IMR-90 (cell line): ENCODE results near the gene UNK. TPM values are rescaled to one million over a fixed set of nuclear protein-coding genes. Genes with fewer than 3 reads are reported as not detected.

Source experiments
- ATAC-seq: fragments of 200-7000 bp; cut with Tn5 transposase; 2 replicates; pipeline ENCODE4 v1.9.1; 2020; ENCODE audit warnings: low read depth, mild to moderate bottlenecking, moderate library complexity
- BruUV-seq: library from RNA; stranded (reverse); fragments of 400-500 nt; replicated peaks from 2 replicates; lab custom pipeline; 2021; lab: Mats Ljungman, UMichigan
- CTCF ChIA-PET: fragments of 300-600 bp; formaldehyde crosslinking; extraction: SDS; loops from one replicate; lab custom pipeline; 2021; ENCODE audit warnings: antibody characterized with exemption; lab: Yijun Ruan, JAX
- POLR2A ChIA-PET: fragments of 300-600 bp; sonication (Branson Sonifier 250); formaldehyde crosslinking; loops from one replicate; lab custom pipeline; 2022; ENCODE audit warnings: antibody characterized with exemption; ENCODE audit not compliant: unreplicated experiment; lab: Charles Lee
- DNase-seq: peaks from one replicate; pipeline ENCODE4 v3.0.0; 2013
- H2AFZ ChIP-seq: replicated peaks from 2 replicates; pipeline ENCODE3; 2013; ENCODE audit warnings: low read length, mild to moderate bottlenecking; ENCODE audit not compliant: poor library complexity
- H2AK5ac ChIP-seq: 2 replicates; pipeline ENCODE4 v1.6.1; 2013; ENCODE audit warnings: low read depth, low read length, inconsistent platforms
- H2AK9ac ChIP-seq: replicated peaks from 2 replicates; pipeline ENCODE3; 2013; ENCODE audit warnings: mild to moderate bottlenecking, low read depth, low read length, moderate library complexity; ENCODE audit not compliant: poor library complexity
- H2BK120ac ChIP-seq: 2 replicates; pipeline ENCODE4 v1.6.1; 2013; ENCODE audit warnings: low read depth, low read length, inconsistent platforms
- H2BK15ac ChIP-seq: 3 replicates; pipeline ENCODE4 v1.6.1; 2013; ENCODE audit warnings: low read depth, low read length, inconsistent platforms
- H2BK20ac ChIP-seq: 2 replicates; pipeline ENCODE4 v1.6.1; 2013; ENCODE audit warnings: low read depth, mild to moderate bottlenecking, inconsistent platforms, low read length, moderate library complexity
- H2BK5ac ChIP-seq: 2 replicates; pipeline ENCODE4 v1.6.1; 2013; ENCODE audit warnings: mild to moderate bottlenecking, low read depth, low read length, inconsistent platforms; ENCODE audit not compliant: poor library complexity, severe bottlenecking
- H3K14ac ChIP-seq: replicated peaks from 2 replicates; pipeline ENCODE4 v1.6.1; 2013; ENCODE audit warnings: low read depth, low read length, inconsistent platforms
- H3K18ac ChIP-seq: 2 replicates; pipeline ENCODE4 v1.6.1; 2013; ENCODE audit warnings: low read depth, low read length, control low read depth
- H3K23ac ChIP-seq: 2 replicates; pipeline ENCODE4 v1.6.1; 2013; ENCODE audit warnings: low read depth, low read length, inconsistent platforms
- H3K27ac ChIP-seq: 2 replicates; pipeline ENCODE4 v1.5.1; 2013; ENCODE audit warnings: mild to moderate bottlenecking, control low read depth, low read length; ENCODE audit not compliant: insufficient read depth
- H3K27me3 ChIP-seq: 2 replicates; pipeline ENCODE4 v1.6.1; 2013; ENCODE audit warnings: low read length; ENCODE audit not compliant: control insufficient read depth, insufficient read depth
- H3K36me3 ChIP-seq: 2 replicates; pipeline ENCODE4 v1.6.1; 2013; ENCODE audit warnings: low read length, mixed read lengths; ENCODE audit not compliant: control insufficient read depth, insufficient read depth
- H3K4ac ChIP-seq: 2 replicates; pipeline ENCODE4 v1.6.1; 2013; ENCODE audit warnings: low read depth, low read length, inconsistent platforms
- H3K4me1 ChIP-seq: 2 replicates; pipeline ENCODE4 v1.6.1; 2013; ENCODE audit warnings: low read length, mixed read lengths; ENCODE audit not compliant: control insufficient read depth, insufficient read depth
- H3K4me2 ChIP-seq: 2 replicates; pipeline ENCODE4 v1.6.1; 2013; ENCODE audit warnings: low read depth, mild to moderate bottlenecking, control low read depth, low read length, moderate library complexity
- H3K4me3 ChIP-seq: 2 replicates; pipeline ENCODE4 v1.5.1; 2013; ENCODE audit warnings: low read depth, mild to moderate bottlenecking, control low read depth, low read length, moderate library complexity; ENCODE audit not compliant: insufficient read depth
- H3K56ac ChIP-seq: 2 replicates; pipeline ENCODE4 v1.6.1; 2013; ENCODE audit warnings: low read length, inconsistent platforms; ENCODE audit not compliant: insufficient read depth; ENCODE audit errors: extremely low read depth
- H3K79me1 ChIP-seq, 2 experiments: 2 replicates each; pipeline ENCODE4 v1.6.1; 2013; ENCODE audit warnings: low read length in 2 of 2, inconsistent platforms in 1 of 2, low read depth in 1 of 2
- H3K9ac ChIP-seq: 2 replicates; pipeline ENCODE4 v1.6.1; 2013; ENCODE audit warnings: low read depth, low read length, control low read depth
- H3K9me1 ChIP-seq: 2 replicates; pipeline ENCODE4 v1.6.1; 2013; ENCODE audit warnings: low read length, inconsistent platforms; ENCODE audit not compliant: insufficient read depth
- H3K9me3 ChIP-seq: 2 replicates; pipeline ENCODE4 v1.6.1; 2013; ENCODE audit warnings: low read length; ENCODE audit not compliant: control insufficient read depth, insufficient read depth
- H4K20me1 ChIP-seq: 2 replicates; pipeline ENCODE4 v1.6.1; 2013; ENCODE audit warnings: low read length, inconsistent platforms; ENCODE audit not compliant: insufficient read depth
- H4K5ac ChIP-seq: 2 replicates; pipeline ENCODE4 v1.6.1; 2013; ENCODE audit warnings: mild to moderate bottlenecking, low read depth, low read length, control low read depth
- H4K8ac ChIP-seq, 2 experiments: 2 replicates each; pipeline ENCODE4 v1.6.1; 2013; ENCODE audit warnings: low read depth in 2 of 2, low read length in 2 of 2, control low read depth in 1 of 2, inconsistent platforms in 1 of 2
- H4K91ac ChIP-seq: 2 replicates; pipeline ENCODE4 v1.6.1; 2013; ENCODE audit warnings: low read depth, low read length, inconsistent platforms; ENCODE audit not compliant: insufficient read depth
- BHLHE40 ChIP-seq: fragments of 150-350 bp; IDR thresholded peaks from 2 replicates; pipeline ENCODE4 v1.6.1; 2016; ENCODE audit warnings: mild to moderate bottlenecking, low read depth, low read length
- CEBPB ChIP-seq: IDR thresholded peaks from 2 replicates; pipeline ENCODE4 v1.6.1; 2012; ENCODE audit warnings: low read depth, low read length, improper control_type of control experiment
- CHD1 ChIP-seq: IDR thresholded peaks from 2 replicates; pipeline ENCODE4 v1.6.1; 2012; ENCODE audit warnings: low read depth, low read length, improper control_type of control experiment
- CTCF ChIP-seq: conservative IDR thresholded peaks from 2 replicates; pipeline ENCODE4 v1.5.1; 2012; ENCODE audit warnings: mild to moderate bottlenecking, low read depth, low read length, improper control_type of control experiment
- ELK1 ChIP-seq: fragments of 150-350 bp; IDR thresholded peaks from 2 replicates; pipeline ENCODE4 v1.6.1; 2016; ENCODE audit warnings: low read depth, mild to moderate bottlenecking, low read length, moderate library complexity, borderline replicate concordance
- FOS ChIP-seq: fragments of 150-350 bp; IDR thresholded peaks from 2 replicates; pipeline ENCODE4 v1.6.1; 2016; ENCODE audit warnings: low read depth, low read length
- MAFK ChIP-seq: IDR thresholded peaks from 2 replicates; pipeline ENCODE4 v1.6.1; 2012; ENCODE audit warnings: low read depth, low read length, improper control_type of control experiment
- MXI1 ChIP-seq: IDR thresholded peaks from 2 replicates; pipeline ENCODE4 v1.6.1; 2012; ENCODE audit warnings: low read depth, mild to moderate bottlenecking, low read length, moderate library complexity, borderline replicate concordance
- NFE2L2 ChIP-seq: fragments of 150-350 bp; IDR thresholded peaks from 2 replicates; pipeline ENCODE4 v1.6.1; 2016; ENCODE audit warnings: low read depth, mild to moderate bottlenecking, low read length
- POLR2A ChIP-seq: IDR thresholded peaks from 2 replicates; pipeline ENCODE4 v1.6.1; 2012; ENCODE audit warnings: mild to moderate bottlenecking, low read depth, low read length
- RCOR1 ChIP-seq: IDR thresholded peaks from 2 replicates; pipeline ENCODE4 v1.6.1; 2012; ENCODE audit warnings: mild to moderate bottlenecking, low read length, improper control_type of control experiment; ENCODE audit not compliant: insufficient replicate concordance
- RFX5 ChIP-seq: IDR thresholded peaks from 2 replicates; pipeline ENCODE4 v1.8.0; 2012; ENCODE audit warnings: low read depth, mild to moderate bottlenecking, low read length, moderate library complexity
- SMC3 ChIP-seq: fragments of 150-350 bp; IDR thresholded peaks from 2 replicates; pipeline ENCODE4 v1.6.1; 2016; ENCODE audit warnings: low read depth, mild to moderate bottlenecking, antibody characterized with exemption, low read length, moderate library complexity
- WGBS, 2 experiments: methylation state at CpG; one replicate each; pipeline versions ENCODE4 v1.1.5 to v1.1.7; 2013; ENCODE audit warnings: missing lambda C conversion rate in 2 of 2; ENCODE audit not compliant: insufficient read length in 1 of 2; ENCODE audit errors: extremely low coverage in 2 of 2; 5-methylcytosine and 5-hydroxymethylcytosine counted together
- dilution Hi-C: fragments of 300-500 bp; cut with HindIII; formaldehyde crosslinking; loops from one replicate; pipeline ENCODE4 v1.14.3; 2018; ENCODE audit warnings: low sequenced_read_pairs; ENCODE audit not compliant: unreplicated experiment
- in situ Hi-C: fragments of 300-500 bp; cut with MboI; formaldehyde crosslinking; loops from 3 replicates; pipeline ENCODE4 v1.14.3; 2019; ENCODE audit warnings: low sequenced_read_pairs, inconsistent platforms, mixed read lengths
- intact Hi-C: fragments of 100-400 bp; cut with micrococcal nuclease; formaldehyde crosslinking; loops from 2 replicates; pipeline ENCODE4 v1.10.0; 2022
- polyA plus RNA-seq, 3 experiments: library from polyadenylated mRNA; depleted of rRNA; stranded (reverse); fragments of >200 nt; gene quantifications; 2 replicates each; pipeline ENCODE4 v1.2.3, GENCODE V29; 2012; ENCODE audit warnings: low replicate concordance in 1 of 3
- total RNA-seq: library from RNA; depleted of rRNA; stranded (reverse); fragments of >200 nt; gene quantifications from 2 replicates; pipeline ENCODE4 v1.2.3, GENCODE V29; 2012

Gene UNK
- total and polyA plus RNA-seq, 2 of the 4 experiments (the other 2 are of a cell fraction) = 15.4 to 17.3 TPM

- CTCF ChIA-PET = interaction anchor here (0.7 to 2.1 kb wide), 8 partner anchors 20 to 159 kb away, joined by 3 to 9 read pairs (median 4); partner anchors contain the start of gene TRIM65
- intact Hi-C loops (no loop called here), dilution Hi-C loops (no loop called here), in situ Hi-C loops (no loop called here)
- Histone ChIP-seq H3K36me3 (peaks cover 10% of the 10 kb centered on the region), H4K5ac (peak within 1 kb of the TSS; percentile 55), H2BK15ac (peak within 1 kb of the TSS; percentile 82; the same call in 2 of the 3 replicates), H3K27ac (peak within 1 kb of the TSS; percentile 70), H2BK20ac (no peak within 1 kb of the TSS), H3K27me3 (no peaks in the 10 kb centered on the region), H3K79me1 (peaks cover 6 to 29% of the 10 kb centered on the region in 2 experiments; a peak in 3 of 4 replicates), H3K9ac (peak within 1 kb of the TSS; percentile 72), H2BK120ac (peak within 1 kb of the TSS; percentile 21), H2AK9ac (peak within 1 kb of the TSS; percentile 90), H2AK5ac (peak within 1 kb of the TSS; percentile 46; the same call in 1 of the 2 replicates), H3K56ac (peak within 1 kb of the TSS; percentile 37; the same call in 1 of the 2 replicates), H3K18ac (peak within 1 kb of the TSS; percentile 34; the same call in 1 of the 2 replicates), H3K14ac (peak within 1 kb of the TSS; percentile 69), H3K4me2 (peak within 1 kb of the TSS; percentile 86), H2AFZ (peak within 1 kb of the TSS; percentile 94), H4K8ac (peak within 1 kb of the TSS; percentile 75 to 77; a peak in 3 of 4 replicates), H3K23ac (peak within 1 kb of the TSS; percentile 25), H3K4ac (peak within 1 kb of the TSS; percentile 80), H4K20me1 (peaks cover 5% of the 10 kb centered on the region; the same call in 1 of the 2 replicates), H3K4me3 (peak within 1 kb of the TSS; percentile 68), H3K4me1 (peaks cover 11% of the 10 kb centered on the region), H2BK5ac (peak within 1 kb of the TSS; percentile 67), H4K91ac (peak within 1 kb of the TSS; percentile 46), H3K9me1 (peaks cover 7% of the 10 kb centered on the region), H3K9me3 (no peaks in the 10 kb centered on the region)
- ATAC-seq = peak; percentile 96
- WGBS, 2 experiments = 0% methylated on average over 22 of the region's 58 CpGs; no CpG with 5 or more reads in 1 of the 2 experiments
- POLR2A ChIA-PET = interaction anchor here (0.5 to 1.5 kb wide), 8 partner anchors 9 to 333 kb away, joined by 3 to 12 read pairs (median 5); a partner anchor contains a TSS
- BruUV-seq = no TSS peak
- peak; percentile 100 for DNase-seq
- TF ChIP-seq BHLHE40 = peak; percentile 2
- no peak for TF ChIP-seq NFE2L2
- 0 out of 2 replicates have a peak, but pooled peaks have one; percentile 61 for TF ChIP-seq MXI1
- TF ChIP-seq RCOR1 = no peak
- TF ChIP-seq SMC3 = no peak
- TF ChIP-seq MAFK = no peak
- no peak for TF ChIP-seq RFX5
- no peak for TF ChIP-seq ELK1
- peak; percentile 85 for TF ChIP-seq CEBPB
- no peak for TF ChIP-seq CHD1
- peak; percentile 85 for TF ChIP-seq POLR2A
- TF ChIP-seq CTCF = peak; percentile 27; the same call in 1 of the 2 replicates
- peak; percentile 40; the same call in 1 of the 2 replicates for TF ChIP-seq FOS
Observed at GRCh38 chr17:75855310-75856061, 70.9 kb downstream of the UNK start, which contains the start of gene WBP2. TSS of gene WBP2 (minus strand) at chr17:75855335. CDS start at chr17:75855297, 38 bp downstream.
